Measurements from ENCODE around the gene NPB. TPM values are rescaled to one million over a fixed set of nuclear protein-coding genes. Genes with fewer than 3 reads are reported as not detected.

Gene NPB
- total RNA-seq, 6 donors from 2014 or later, result 0.37 to 1.8 (median 0.94) TPM; not detected in 3

- Histone ChIP-seq H3K4me3 (no peak overlapping the region), H3K27ac (no peak overlapping the region), H3K9me3 (no peaks in the 10 kb centered on the region), H3K36me3 (peaks cover 14 to 66% (median 34%) of the 10 kb centered on the region in 4 donors), H3K4me1 (peaks cover 43 to 76% (median 47%) of the 10 kb centered on the region in 4 donors), H3K27me3 (no peaks in the 10 kb centered on the region)
- ATAC-seq (ENCODE audit: low FRiP score in 2 of 2) (no peak), DNase-seq (peak in 1 of 2 donors; percentile 49)
- 94 to 95% methylated on average over 8 of the region's 8 CpGs for WGBS, 2 donors
- TF ChIP-seq POLR2AphosphoS5 (IDR thresholded peaks at IDR 0.05), result no peak
- no peak for TF ChIP-seq CTCF (IDR thresholded peaks at IDR 0.05)
- TF ChIP-seq POLR2A (IDR thresholded peaks at IDR 0.05), result no peak
- TF ChIP-seq EP300 (IDR thresholded peaks at IDR 0.05), result no peak
These were observed 36.7 kb upstream of the NPB start for GRCh38 chr17:81865358-81865732.

- Histone ChIP-seq H3K4me3 (no peak overlapping the region), H3K27me3 (no peaks in the 10 kb centered on the region), H3K36me3 (peaks cover 14 to 67% (median 34%) of the 10 kb centered on the region in 4 donors), H3K4me1 (peaks cover 43 to 77% (median 47%) of the 10 kb centered on the region in 4 donors), H3K9me3 (no peaks in the 10 kb centered on the region), H3K27ac (peak overlapping the region in 1 of 4 donors; percentile 97)
- DNase-seq (peak in 1 of 2 donors; percentile 63), ATAC-seq (ENCODE audit: low FRiP score in 2 of 2) (no peak)
- no peak for TF ChIP-seq POLR2AphosphoS5 (IDR thresholded peaks at IDR 0.05)
- TF ChIP-seq CTCF (IDR thresholded peaks at IDR 0.05), result no peak
- no peak for TF ChIP-seq EP300 (IDR thresholded peaks at IDR 0.05)
- no peak for TF ChIP-seq POLR2A (IDR thresholded peaks at IDR 0.05)
- WGBS, 2 donors, result 85% methylated on average over 10 to 14 of the region's 18 CpGs
These were observed 36.2 kb upstream of the NPB start for GRCh38 chr17:81865733-81866439.

GRCh38 chr17:81866440-81867169 is 35.4 kb upstream of the NPB start:
- Histone ChIP-seq H3K27ac (peak overlapping the region; percentile 28 to 99 (median 68)), H3K27me3 (no peaks in the 10 kb centered on the region), H3K9me3 (no peaks in the 10 kb centered on the region), H3K4me3 (no peak overlapping the region), H3K4me1 (peaks cover 42 to 77% (median 45%) of the 10 kb centered on the region in 4 donors), H3K36me3 (peaks cover 14 to 67% (median 34%) of the 10 kb centered on the region in 4 donors)
- TF ChIP-seq CTCF (IDR thresholded peaks at IDR 0.05) (no peak), EP300 (IDR thresholded peaks at IDR 0.05) (no peak), POLR2A (IDR thresholded peaks at IDR 0.05) (peak in 1 of 4 donors; percentile 37)
- DNase-seq (peak in 1 of 2 donors; percentile 56), ATAC-seq (ENCODE audit: low FRiP score in 2 of 2) (no peak)
- WGBS, 2 donors, result 70 to 76% methylated on average over 10 to 18 of the region's 18 CpGs

- ATAC-seq (ENCODE audit: low FRiP score in 2 of 2) (no peak), DNase-seq (peak in 1 of 2 donors; percentile 86)
- Histone ChIP-seq H3K27ac (peak overlapping the region; percentile 41 to 99 (median 96)), H3K27me3 (no peaks in the 10 kb centered on the region), H3K4me3 (no peak overlapping the region), H3K36me3 (peaks cover 14 to 67% (median 34%) of the 10 kb centered on the region in 4 donors), H3K4me1 (peaks cover 39 to 77% (median 43%) of the 10 kb centered on the region in 4 donors), H3K9me3 (no peaks in the 10 kb centered on the region)
- WGBS, 2 donors, result 50 to 57% methylated on average over 16 to 23 of the region's 23 CpGs
- TF ChIP-seq POLR2AphosphoS5 (IDR thresholded peaks at IDR 0.05), result peak in 1 of 2 donors; percentile 37
- no peak for TF ChIP-seq CTCF (IDR thresholded peaks at IDR 0.05)
- TF ChIP-seq EP300 (IDR thresholded peaks at IDR 0.05), result no peak
- peak in 1 of 4 donors; percentile 26 for TF ChIP-seq POLR2A (IDR thresholded peaks at IDR 0.05)
These were observed 34.7 kb upstream of the NPB start for GRCh38 chr17:81867170-81867990.
